HepG2 (cell line): Measurements from ENCODE around the gene TANC1. TPM values are rescaled to one million over a fixed set of nuclear protein-coding genes. Genes with fewer than 3 reads are reported as not detected.

Experiments used
- ATAC-seq: fragments of 200-7000 bp; cut with Tn5 transposase; 3 replicates; pipeline ENCODE4 v1.9.1; 2020; ENCODE audit warnings: mild to moderate bottlenecking, moderate library complexity
- BruUV-seq: library from RNA; stranded (reverse); fragments of 400-500 nt; replicated peaks from 2 replicates; lab custom pipeline; 2021; lab: Mats Ljungman, UMichigan
- CTCF ChIA-PET: fragments of 300-600 bp; formaldehyde crosslinking; extraction: SDS; loops from one replicate; lab custom pipeline; 2021; ENCODE audit warnings: low total read pairs, inconsistent platforms, low intra/inter-chr PET ratio; lab: Yijun Ruan, JAX
- POLR2A ChIA-PET: fragments of 350-600 bp; sonication (Branson Sonifier 250); formaldehyde crosslinking; loops from one replicate; lab custom pipeline; 2020; ENCODE audit warnings: antibody characterized with exemption, inconsistent platforms; lab: Yijun Ruan, JAX
- DNase-seq: peaks from one replicate; pipeline ENCODE4 v3.0.0-alpha.2; 2015; ENCODE audit warnings: low spot score
- FAIRE-seq: peaks from 3 replicates; lab custom pipeline; 2011; peaks lifted over from hg19 to GRCh38; lab: Jason Lieb, UNC
- H2AFZ ChIP-seq: one replicate; pipeline ENCODE4 v1.6.1; 2011; ENCODE audit warnings: low read length, inconsistent platforms
- H3K27ac ChIP-seq: fragments of 300-600 bp; 3 replicates; pipeline ENCODE4 v1.8.0; 2011; ENCODE audit warnings: mixed run types, mild to moderate bottlenecking, mixed read lengths, low read length, inconsistent platforms; ENCODE audit not compliant: insufficient read depth; ENCODE audit errors: extremely low read length
- H3K27me3 ChIP-seq, 2 experiments: fragments of 200-600 bp in 1 of 2; 2 replicates in 1 of 2; 3 replicates in 1 of 2; pipeline versions ENCODE4 v1.6.0 to v1.8.0; 2011; ENCODE audit warnings: low read length in 2 of 2, mild to moderate bottlenecking in 2 of 2, moderate library complexity in 2 of 2, inconsistent platforms in 1 of 2; ENCODE audit not compliant: insufficient read depth in 2 of 2, control insufficient read depth in 1 of 2
- H3K36me3 ChIP-seq, 2 experiments: fragments of 200-600 bp in 1 of 2; replicated peaks in 1 of 2; 2 replicates in 1 of 2; 3 replicates in 1 of 2; pipeline versions ENCODE4 v1.5.1 to v1.8.0; 2011; ENCODE audit warnings: low read length in 2 of 2, inconsistent platforms in 1 of 2; ENCODE audit not compliant: insufficient read depth in 2 of 2, control insufficient read depth in 1 of 2
- H3K4me1 ChIP-seq: 2 replicates; pipeline ENCODE4 v1.5.1; 2012; ENCODE audit warnings: low read length, inconsistent platforms; ENCODE audit not compliant: insufficient read depth
- H3K4me2 ChIP-seq: 2 replicates; pipeline ENCODE4 v1.6.0; 2011; ENCODE audit warnings: low read depth, low read length, inconsistent platforms
- H3K4me3 ChIP-seq, 3 experiments: fragments of 200-600 bp in 1 of 3; sonication (generic), shearing (Covaris generic) in 1 of 3; replicated peaks in 1 of 3; 2 replicates each; pipeline ENCODE4 v1.5.1; 2011 to 2016; ENCODE audit warnings: low read length in 3 of 3, inconsistent platforms in 2 of 3, low read depth in 2 of 3, mild to moderate bottlenecking in 2 of 3, control low read depth in 1 of 3, mixed read lengths in 1 of 3; ENCODE audit not compliant: insufficient read depth in 1 of 3
- H3K79me2 ChIP-seq: one replicate; pipeline ENCODE4 v1.6.1; 2011; ENCODE audit warnings: low read length, inconsistent platforms; ENCODE audit not compliant: insufficient read depth
- H3K9ac ChIP-seq: 2 replicates; pipeline ENCODE4 v1.6.0; 2011; ENCODE audit warnings: mild to moderate bottlenecking, low read depth, low read length, inconsistent platforms; ENCODE audit not compliant: insufficient read depth
- H3K9me3 ChIP-seq: 2 replicates; pipeline ENCODE4 v1.5.1; 2012; ENCODE audit warnings: mild to moderate bottlenecking, low read length
- H4K20me1 ChIP-seq: 2 replicates; pipeline ENCODE4 v1.6.0; 2011; ENCODE audit warnings: inconsistent platforms, mild to moderate bottlenecking, low read length, moderate library complexity; ENCODE audit not compliant: insufficient read depth
- FOXA1 ChIP-seq, 2 experiments: fragments of 450-650 bp in 1 of 2; sonication (generic) in 1 of 2; formaldehyde crosslinking in 1 of 2; IDR thresholded peaks; 2 replicates each; pipeline versions ENCODE4 v1.4.0 to v1.6.1; 2016 to 2020; ENCODE audit warnings: missing genetic modification reagents in 1 of 2
- GPN1 ChIP-seq: sonication (generic); formaldehyde crosslinking; IDR thresholded peaks from 2 replicates; pipeline ENCODE4 v1.5.1; 2020; ENCODE audit warnings: missing genetic modification reagents, borderline replicate concordance
- GZF1 ChIP-seq: sonication (generic); formaldehyde crosslinking; IDR thresholded peaks from 2 replicates; pipeline ENCODE4 v1.5.1; 2020; ENCODE audit warnings: mild to moderate bottlenecking, missing genetic modification reagents
- IKZF5 ChIP-seq: IDR thresholded peaks from 2 replicates; pipeline ENCODE4 v1.6.1; 2018; ENCODE audit warnings: missing genetic modification reagents, mild to moderate bottlenecking, missing compliant biosample characterization
- JARID2 ChIP-seq: sonication (generic); formaldehyde crosslinking; IDR thresholded peaks from 2 replicates; pipeline ENCODE4 v1.8.1; 2023; ENCODE audit warnings: missing genetic modification reagents, inconsistent platforms; ENCODE audit not compliant: insufficient replicate concordance
- NFIC ChIP-seq: IDR thresholded peaks from 2 replicates; pipeline ENCODE4 v1.6.1; 2012; ENCODE audit warnings: mild to moderate bottlenecking, low read length, inconsistent platforms
- PHF5A ChIP-seq: IDR thresholded peaks from one replicate; pipeline ENCODE4 v1.6.1; 2018; ENCODE audit warnings: low read depth, missing genetic modification reagents; ENCODE audit not compliant: unreplicated experiment
- ZMAT3 ChIP-seq: sonication (generic); formaldehyde crosslinking; conservative IDR thresholded peaks from 2 replicates; pipeline ENCODE4 v1.7.0; 2021; ENCODE audit warnings: missing genetic modification reagents
- ZNF121 ChIP-seq: sonication (generic); formaldehyde crosslinking; IDR thresholded peaks from 2 replicates; pipeline ENCODE4 v1.5.0; 2020; ENCODE audit warnings: mild to moderate bottlenecking, missing genetic modification reagents
- ZNF557 ChIP-seq: sonication (generic); formaldehyde crosslinking; IDR thresholded peaks from 2 replicates; pipeline ENCODE4 v1.4.0; 2020; ENCODE audit warnings: missing genetic modification reagents
- whole genome bisulfite sequencing: methylation state at CpG from one replicate; pipeline ENCODE4 v1.1.6; 2017; ENCODE audit warnings: low lambda C conversion rate; 5-methylcytosine and 5-hydroxymethylcytosine counted together
- in situ Hi-C: cut with HindIII; loops from 2 replicates; pipeline ENCODE4 v1.10.0; 2017; ENCODE audit warnings: low pct_unique_long_range_greater_than_20kb; ENCODE audit not compliant: extremely low pct_ligation_motif_present
- intact Hi-C: fragments of 100-400 bp; cut with micrococcal nuclease; formaldehyde crosslinking; loops from one replicate; pipeline ENCODE4 v1.10.0; 2022; ENCODE audit not compliant: unreplicated experiment
- polyA plus RNA-seq, 8 experiments: library from polyadenylated mRNA; depleted of rRNA in 3 of 8; stranded (reverse) in 7 of 8; unstranded in 1 of 8; fragments of >200 nt; fragmentation: Illumina TruSeq in 4 of 8; extraction: Trizol in 4 of 8; gene quantifications; 2 replicates each; pipeline versions ENCODE4 v1.2.1 to v1.2.3, GENCODE V29; 2011 to 2016; ENCODE audit warnings: low read depth in 4 of 8, missing spikeins in 1 of 8, mixed read lengths in 1 of 8; ENCODE audit not compliant: insufficient read depth in 1 of 8
- total RNA-seq, 5 experiments: library from RNA; depleted of rRNA; stranded (reverse); fragments of >200 nt; fragmentation: Illumina TruSeq; extraction: Trizol; gene quantifications; 2 replicates each; pipeline ENCODE4 v1.2.3, GENCODE V29; 2016; ENCODE audit warnings: low read depth in 1 of 5
- TF ChIP-seq, protein P1 (sequence below): sonication (generic); formaldehyde crosslinking; IDR thresholded peaks from 2 replicates; pipeline ENCODE4 v1.4.0; 2020; ENCODE audit warnings: missing genetic modification reagents
- TF ChIP-seq, protein P2 (sequence below): sonication (generic); IDR thresholded peaks from 2 replicates; pipeline ENCODE4 v1.6.1; 2016; ENCODE audit warnings: low read depth, borderline replicate concordance

The TANC1 gene
- total and polyA plus RNA-seq, 2 of the 13 experiments (the other 11 are each of a cell fraction or from before 2014, with no cell fraction given): 2.3 to 5.6 TPM

DNA sequence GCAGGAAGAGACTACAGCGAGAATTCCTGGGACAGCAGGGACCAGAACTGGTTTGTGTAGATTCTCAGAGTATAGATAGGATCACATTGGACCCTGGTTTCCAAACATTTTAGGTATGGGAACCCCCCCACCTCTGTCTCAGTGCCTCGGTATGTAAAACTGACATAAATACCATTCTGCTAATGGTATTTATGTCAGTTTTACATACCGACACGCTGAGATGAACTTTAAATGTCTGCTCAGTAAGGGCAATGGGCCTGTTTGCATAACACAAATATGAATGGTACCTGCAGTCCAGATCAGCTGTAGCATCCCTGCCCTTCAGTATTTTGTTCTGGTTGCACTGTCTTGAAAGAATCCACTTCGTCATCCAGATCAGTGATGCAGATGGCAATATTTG lies 244.9 kb downstream of the TANC1 start:
- Histone ChIP-seq H3K36me3 (no peaks in the 10 kb centered on the region), H3K4me1 (peaks cover 16% of the 10 kb centered on the region), H3K9ac (no peak overlapping the region), H3K27ac (no peak overlapping the region), H2AFZ (no peak overlapping the region), H4K20me1 (no peaks in the 10 kb centered on the region), H3K79me2 (no peaks in the 10 kb centered on the region), H3K9me3 (no peaks in the 10 kb centered on the region), H3K27me3 (no peaks in the 10 kb centered on the region), H3K4me2 (no peak overlapping the region), H3K4me3 (no peak overlapping the region)
- ATAC-seq (no peak), FAIRE-seq (no peak), DNase-seq (no peak)
- no TSS peak for BruUV-seq
- in situ Hi-C loops (no loop called here), intact Hi-C loops (no loop called here)
- ChIA-PET POLR2A (no interaction called here), CTCF (no interaction called here)
- WGBS: 85% methylated on average over 5 of the region's 5 CpGs
- TF ChIP-seq ZMAT3 (CRISPR knock-in tag) (no peak), IKZF5 (CRISPR knock-in tag) (no peak), GZF1 (CRISPR knock-in tag) (no peak), PHF5A (CRISPR knock-in tag) (no peak), GPN1 (CRISPR knock-in tag) (no peak), JARID2 (CRISPR knock-in tag) (no peak), FOXA1 (IDR thresholded peaks at IDR 0.05) (no peak), FOXA1 (CRISPR knock-in tag; IDR thresholded peaks at IDR 0.05) (no peak), ZNF557 (CRISPR knock-in tag) (no peak), NFIC (no peak), ZNF121 (CRISPR knock-in tag) (no peak)
- TF ChIP-seq, protein P1, sequence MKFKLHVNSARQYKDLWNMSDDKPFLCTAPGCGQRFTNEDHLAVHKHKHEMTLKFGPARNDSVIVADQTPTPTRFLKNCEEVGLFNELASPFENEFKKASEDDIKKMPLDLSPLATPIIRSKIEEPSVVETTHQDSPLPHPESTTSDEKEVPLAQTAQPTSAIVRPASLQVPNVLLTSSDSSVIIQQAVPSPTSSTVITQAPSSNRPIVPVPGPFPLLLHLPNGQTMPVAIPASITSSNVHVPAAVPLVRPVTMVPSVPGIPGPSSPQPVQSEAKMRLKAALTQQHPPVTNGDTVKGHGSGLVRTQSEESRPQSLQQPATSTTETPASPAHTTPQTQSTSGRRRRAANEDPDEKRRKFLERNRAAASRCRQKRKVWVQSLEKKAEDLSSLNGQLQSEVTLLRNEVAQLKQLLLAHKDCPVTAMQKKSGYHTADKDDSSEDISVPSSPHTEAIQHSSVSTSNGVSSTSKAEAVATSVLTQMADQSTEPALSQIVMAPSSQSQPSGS (CRISPR knock-in tag): no peak
- TF ChIP-seq, protein P2, sequence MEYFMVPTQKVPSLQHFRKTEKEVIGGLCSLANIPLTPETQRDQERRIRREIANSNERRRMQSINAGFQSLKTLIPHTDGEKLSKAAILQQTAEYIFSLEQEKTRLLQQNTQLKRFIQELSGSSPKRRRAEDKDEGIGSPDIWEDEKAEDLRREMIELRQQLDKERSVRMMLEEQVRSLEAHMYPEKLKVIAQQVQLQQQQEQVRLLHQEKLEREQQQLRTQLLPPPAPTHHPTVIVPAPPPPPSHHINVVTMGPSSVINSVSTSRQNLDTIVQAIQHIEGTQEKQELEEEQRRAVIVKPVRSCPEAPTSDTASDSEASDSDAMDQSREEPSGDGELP: no peak
